NCI-H226 (cell line): ENCODE data around the gene A3GALT2.

Source experiments
- DNase-seq: peaks from one replicate; pipeline ENCODE4 v3.0.0-alpha.2; 2015

A3GALT2 gene

DNA sequence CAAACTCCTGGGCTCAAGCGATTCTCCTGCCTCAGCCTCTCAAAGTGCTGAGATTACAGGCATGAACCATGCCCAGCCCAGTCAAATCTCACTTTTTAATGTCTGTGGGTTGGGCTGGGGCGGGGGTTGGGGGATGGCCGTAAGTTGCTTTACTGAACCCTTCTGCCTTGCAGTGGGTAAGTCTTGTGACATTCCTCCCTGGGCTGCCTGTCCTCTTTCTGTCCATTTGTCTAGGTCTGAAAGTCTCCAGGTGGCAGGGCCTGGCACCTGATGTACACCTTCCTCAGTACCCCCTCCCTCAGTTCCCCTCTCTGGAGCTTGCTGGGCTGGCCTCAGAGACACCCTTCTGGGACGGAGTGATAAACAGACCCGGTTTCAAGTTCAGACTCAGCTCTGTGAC is 51.3 kb downstream of the A3GALT2 start:
- no peak for DNase-seq

DNA sequence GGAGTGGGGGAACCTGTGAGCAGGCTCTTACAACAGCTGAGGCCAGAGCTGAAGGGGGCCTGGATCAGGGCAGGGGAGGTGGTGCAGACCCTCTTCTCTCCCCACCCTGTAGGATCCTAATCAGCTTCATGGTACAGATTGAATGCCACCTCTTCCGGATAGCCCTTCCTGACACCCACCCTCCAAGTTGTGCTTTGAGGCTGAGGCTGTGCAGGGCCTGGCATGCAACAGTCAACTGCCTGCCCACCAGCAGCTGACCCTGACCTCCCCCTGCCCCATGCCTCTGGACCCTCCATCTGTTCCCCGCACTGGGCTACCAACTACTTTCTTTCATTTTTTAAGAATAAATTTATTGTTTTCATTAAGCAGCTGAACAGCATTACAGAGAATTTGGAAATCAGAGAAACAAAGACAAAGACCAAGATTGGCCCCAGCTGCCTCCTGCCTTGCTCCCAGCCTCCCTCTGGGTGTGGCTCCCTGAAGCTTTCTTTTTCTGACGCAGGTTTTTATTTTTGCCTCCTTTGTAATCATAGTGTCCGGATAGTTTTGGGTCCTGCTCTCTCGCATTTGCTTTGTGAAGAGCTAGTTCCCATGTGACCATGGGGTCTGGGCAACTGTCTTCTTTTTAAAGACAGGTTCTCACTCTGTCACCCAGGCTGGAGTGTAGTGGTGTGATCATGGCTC is 51.8 kb downstream of the A3GALT2 start:
- no peak for DNase-seq

DNA sequence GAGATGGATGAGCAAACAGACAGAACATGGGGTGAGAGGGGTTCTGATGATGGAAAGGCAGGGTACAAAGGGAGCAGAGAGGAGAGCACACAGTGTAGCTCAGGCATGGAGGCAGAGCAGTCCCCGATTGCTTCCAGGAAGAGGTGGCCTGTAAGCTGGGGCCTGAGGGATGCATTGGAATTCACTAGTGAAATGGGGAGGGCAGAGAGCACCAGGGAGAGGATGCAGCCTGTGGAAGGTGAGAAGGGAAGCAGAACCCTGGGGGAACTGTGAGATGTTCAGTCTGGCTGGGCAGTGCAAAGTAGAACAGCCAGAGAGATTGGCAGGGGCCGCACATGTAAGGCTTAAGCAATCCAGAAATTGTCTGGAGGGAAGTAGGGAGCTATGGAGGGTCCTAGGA is 52.4 kb downstream of the A3GALT2 start:
- DNase-seq = no peak

DNA sequence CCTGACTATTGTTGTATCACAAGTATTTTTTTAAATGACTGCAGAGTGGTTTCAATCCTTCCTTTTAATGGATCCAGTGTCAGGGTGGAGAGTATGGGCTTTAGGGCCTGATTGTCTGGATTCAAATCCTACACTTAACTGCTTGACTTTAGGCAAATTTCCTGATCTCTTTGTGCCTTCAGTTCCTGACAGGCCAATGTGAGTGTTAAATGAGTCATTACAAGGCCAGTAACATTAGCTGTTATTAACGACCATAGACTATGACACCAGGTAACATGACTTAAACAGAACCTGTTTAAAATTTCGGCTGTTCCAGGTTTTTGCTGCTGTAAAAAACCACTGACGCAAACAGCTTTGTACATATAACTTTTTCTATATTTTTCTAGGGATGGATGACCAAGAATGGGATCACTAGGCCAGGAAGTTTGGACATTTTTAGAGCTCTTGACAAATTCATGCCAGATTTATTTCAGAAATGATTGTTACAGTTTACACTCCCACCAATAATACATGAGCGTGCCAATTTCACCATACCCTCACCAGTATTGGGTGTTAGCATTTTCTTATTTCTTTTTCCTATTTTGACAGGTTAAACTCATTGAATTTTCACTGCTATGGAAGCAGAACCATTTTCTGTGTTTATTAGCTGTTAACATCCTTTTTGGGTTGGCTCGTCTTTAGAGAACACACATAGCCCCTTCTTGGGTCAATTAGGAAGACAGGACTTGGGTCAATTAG is 53.3 kb downstream of the A3GALT2 start:
- DNase-seq = no peak

DNA sequence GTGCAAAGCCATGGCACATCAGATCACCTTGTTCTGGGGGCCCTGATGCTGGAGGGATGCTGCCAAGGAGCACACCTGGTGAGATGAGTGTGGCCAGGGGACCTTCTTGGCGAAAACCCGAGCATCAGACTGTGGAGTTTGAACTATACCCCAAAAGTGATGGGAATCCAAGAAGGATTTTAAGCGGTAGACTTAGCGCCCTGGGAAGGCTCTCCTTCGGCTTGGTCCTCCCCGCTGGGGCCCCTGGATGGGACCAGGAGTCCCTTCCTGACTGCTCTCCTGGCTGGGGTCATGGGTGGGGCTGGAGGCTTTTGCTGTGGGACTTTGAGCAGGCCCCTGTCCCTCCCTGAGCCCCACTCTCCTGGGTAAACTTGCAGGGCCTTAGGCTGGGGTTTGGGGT is 54.1 kb downstream of the A3GALT2 start:
- DNase-seq = no peak

DNA sequence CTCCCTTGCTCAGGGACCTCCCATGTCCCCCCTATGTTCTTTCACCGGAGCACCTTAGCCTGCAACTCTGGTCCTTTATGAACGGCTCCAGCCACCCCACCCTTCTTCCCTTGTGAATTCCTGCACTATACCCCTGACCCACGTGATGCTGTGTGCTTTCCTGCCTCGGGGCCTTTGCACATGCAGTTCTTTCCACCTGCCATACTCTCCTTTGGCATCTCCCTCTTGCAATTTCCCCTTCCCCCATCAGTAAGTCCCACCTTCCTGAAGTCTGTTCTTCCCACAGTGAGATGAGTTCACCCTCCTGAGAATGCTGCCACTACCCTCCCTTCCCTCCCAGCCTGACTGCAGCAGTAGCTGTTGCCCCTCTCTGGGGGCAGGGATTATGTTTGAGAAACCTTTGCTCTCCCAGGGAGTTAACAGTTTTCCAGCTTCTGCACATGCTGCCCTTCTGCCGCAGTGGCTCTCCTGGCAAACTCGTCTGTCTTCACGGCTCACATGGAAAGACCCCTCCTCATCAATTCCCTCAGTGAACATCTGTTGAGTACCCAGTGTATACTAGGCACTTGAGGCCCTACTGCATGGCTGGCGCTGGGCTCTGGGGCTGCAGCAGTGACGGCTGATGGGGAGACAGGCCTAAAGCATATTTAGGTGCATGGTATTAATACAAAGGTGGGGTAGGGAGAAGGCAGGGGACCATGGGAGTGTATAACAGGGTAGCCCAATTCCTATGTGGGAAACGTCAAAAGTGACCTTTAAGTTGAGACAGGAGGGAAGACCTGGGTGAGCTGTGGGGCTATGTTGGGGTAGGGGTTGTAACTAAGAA is 54.9 kb downstream of the A3GALT2 start:
- DNase-seq = no peak

DNA sequence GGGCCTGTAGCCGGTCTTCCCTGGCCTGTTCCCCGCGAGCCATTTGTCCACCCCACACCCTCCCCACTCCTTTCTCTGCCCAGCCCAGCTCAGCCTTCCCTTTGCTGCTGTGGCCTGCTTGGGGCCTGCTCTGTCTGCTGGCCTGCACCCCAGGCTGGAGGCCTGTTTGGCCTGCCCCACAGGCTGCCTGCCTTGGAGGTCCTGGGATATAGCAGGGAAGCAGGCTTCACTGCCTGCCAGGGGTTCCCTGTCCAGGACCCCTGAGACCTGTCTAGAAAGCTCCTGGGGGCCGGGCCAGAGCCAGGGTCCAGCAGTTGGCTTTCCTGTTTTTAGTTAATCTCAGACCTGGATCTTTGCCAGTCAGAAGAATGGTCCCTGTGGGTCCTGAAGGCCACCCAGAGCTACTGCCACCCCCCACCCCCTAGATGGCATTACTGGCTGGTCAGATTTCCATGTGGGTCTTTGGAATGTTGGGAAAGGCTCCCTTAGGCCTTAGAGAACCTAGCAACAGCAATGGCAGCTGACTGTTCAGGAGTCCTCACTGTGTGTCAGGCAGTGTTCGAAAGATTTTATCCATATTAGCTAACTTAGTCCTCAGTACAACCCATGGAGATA is 56.9 kb downstream of the A3GALT2 start:
- DNase-seq = no peak

DNA sequence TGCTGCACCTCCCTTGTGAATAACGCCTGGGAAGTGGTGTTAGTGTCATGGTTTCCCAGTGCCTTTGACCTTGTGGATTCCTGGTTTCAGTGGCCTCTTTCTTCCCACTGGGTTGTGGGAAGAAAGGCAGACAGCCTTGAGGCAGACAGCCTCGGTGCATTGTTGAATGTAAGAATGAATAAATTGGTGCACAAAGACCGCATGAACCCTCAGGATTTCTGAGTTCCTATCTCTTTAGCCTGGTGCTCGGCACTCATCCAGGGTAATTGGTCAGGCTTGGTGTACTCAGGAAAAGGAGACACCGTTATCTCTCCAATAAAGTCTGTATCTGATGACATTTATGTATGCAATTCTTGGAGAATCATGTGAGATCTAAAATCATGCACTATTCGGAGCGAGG is 59.6 kb downstream of the A3GALT2 start:
- no peak for DNase-seq

DNA sequence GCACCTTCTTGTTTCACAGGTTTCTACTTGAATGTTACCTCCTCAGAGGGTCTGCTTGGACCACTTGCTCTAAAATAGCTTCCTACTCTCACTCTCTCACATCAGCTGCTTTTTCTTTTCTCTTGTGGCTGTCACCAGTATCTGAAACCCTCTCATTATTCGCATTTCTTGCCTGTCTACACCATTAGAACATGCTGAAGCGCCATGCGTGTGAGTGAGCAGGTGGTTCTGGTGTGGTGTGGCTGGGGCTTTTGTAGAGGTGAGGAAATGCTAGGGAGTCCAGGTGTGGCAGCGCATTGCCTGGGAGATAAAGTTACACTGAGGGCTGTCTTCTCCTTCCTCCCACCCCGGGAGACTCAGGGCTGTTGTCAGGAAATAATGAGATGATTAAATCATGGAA is 60.5 kb downstream of the A3GALT2 start:
- DNase-seq = no peak

DNA sequence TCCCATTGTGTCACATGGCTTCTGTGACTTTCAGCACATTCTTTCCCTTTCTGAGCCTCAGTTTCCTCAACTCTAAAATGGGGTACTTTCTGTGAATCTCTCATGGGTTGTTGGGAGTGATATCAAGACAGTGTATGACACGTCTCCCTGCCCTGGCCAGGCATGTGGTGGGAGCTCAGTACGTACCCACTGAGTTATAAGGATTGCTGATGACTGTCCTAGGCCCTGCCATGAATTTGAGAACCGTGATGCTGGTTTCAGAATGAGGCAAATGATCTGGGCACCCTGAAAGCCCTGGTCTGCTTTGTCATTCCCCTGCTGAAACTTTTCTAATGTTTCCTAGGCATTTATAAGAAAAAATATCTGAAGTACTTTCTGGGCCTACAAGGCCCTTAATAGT is 61.0 kb downstream of the A3GALT2 start:
- no peak for DNase-seq

DNA sequence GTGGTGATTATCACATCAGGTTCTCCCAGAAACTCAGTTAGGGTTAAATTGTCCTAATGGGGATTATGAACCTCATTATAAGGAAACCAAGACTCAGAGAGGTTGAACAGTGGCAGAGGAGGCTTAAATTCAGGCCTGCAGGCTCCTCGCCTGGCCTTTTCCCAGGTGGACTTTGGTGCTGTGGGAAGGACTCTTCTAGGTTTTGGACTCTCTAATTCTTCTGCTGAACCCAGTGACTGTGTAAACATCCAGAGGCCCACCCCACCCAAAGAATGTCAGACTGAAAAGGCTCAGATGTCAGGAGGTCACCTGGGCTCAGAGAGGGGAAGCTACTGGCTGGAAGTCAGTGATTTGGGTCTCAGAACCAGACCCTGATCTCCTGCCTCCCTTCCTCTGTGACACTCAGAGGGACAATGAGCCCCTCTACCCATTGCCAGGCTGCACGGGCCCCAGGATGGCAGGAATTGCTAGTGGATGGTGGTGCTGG is 62.1 kb downstream of the A3GALT2 start:
- DNase-seq = no peak

DNA sequence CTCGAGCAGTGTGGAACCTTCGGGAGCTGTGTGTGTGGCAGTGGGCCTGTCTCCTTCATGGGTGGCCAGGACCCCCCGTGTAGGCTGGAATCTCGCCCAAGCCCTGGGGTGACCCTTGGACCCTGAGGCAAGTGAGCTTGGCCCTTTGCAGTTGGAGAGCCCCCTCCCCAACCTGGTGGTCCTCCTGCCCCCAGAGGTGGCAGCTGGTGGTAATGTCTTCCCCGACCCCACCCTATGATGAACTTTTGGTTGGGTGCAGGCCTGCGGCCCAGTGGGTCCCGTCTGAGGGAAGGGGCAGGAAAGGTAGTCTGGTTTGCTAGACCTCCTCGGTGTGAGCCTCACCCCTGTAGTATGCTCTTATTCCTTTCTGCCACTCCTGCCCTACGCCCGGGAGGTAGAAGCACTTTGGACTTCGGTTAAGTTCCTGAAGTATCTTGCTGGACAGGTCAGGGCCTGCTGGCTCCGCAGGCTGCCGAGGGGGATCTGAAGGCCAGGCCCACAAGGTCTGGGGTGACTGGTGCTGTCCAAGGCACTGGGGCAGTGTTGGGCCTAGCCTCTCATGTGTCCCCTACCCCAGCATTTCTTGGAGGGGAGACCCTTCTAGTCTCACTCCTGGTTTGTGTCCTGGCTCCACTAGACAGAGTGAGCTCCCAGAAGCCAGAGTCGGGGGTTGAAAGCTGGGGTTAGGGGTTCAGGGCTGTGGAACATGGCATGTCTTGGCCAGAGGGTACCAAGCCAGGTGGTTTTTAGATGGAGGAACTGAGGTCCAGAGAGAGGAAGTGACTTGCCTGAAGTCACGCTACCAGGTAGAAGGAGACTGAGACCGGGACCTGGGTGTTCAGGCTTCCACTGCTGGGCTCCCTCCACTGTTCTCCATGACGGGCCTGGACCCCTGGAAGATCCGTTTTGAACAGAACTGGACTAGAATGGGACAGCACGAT is 62.9 kb downstream of the A3GALT2 start:
- no peak for DNase-seq

DNA sequence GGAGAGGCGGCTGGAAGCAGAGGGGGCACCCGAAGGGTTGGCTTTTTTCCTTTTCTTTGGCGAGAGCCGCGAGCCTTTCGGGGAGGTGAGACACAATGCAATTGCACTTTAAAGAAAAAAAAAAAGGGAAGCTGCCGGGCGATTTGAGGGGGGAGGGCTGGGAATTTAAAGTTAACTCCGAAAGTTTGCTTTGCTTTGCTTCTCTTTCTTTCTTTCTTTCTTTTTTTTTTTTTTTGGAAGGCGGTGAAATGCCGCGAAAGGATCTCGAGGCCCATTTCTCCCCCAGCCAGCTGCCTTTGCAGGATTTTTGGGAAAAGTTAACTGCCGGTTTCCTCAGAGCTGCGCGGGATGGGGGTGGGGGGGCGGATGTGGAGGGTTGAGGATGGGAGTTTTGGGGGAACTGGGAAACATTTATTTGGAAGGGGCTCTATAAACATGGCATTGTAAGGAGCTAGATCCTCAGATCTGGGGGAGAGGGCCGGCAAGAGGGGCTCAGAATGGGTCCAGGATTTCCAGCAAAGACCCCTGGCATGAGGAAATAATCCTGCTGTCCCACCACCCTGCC is 63.6 kb downstream of the A3GALT2 start:
- DNase-seq = no peak
